PFSK-1 (cell line): Measurements from ENCODE around the gene SLC41A1.

Experiments used
- FOXP2 ChIP-seq: optimal IDR thresholded peaks from 2 replicates; pipeline ENCODE3; 2011; ENCODE audit warnings: borderline replicate concordance, control low read depth, inconsistent platforms; ENCODE audit not compliant: insufficient read depth; ENCODE audit errors: extremely low read length, extremely low read depth
- POLR2AphosphoS5 ChIP-seq: IDR thresholded peaks from 2 replicates; pipeline ENCODE4 v1.6.1; 2012; ENCODE audit warnings: low read depth, mild to moderate bottlenecking, control low read depth, low read length, moderate library complexity
- SIN3A ChIP-seq: IDR thresholded peaks from 2 replicates; pipeline ENCODE4 v1.6.1; 2012; ENCODE audit warnings: mild to moderate bottlenecking, low read length, moderate library complexity, borderline replicate concordance; ENCODE audit not compliant: insufficient read depth
- TAF1 ChIP-seq: IDR thresholded peaks from 2 replicates; pipeline ENCODE4 v1.6.1; 2012; ENCODE audit warnings: low read length, control low read depth, borderline replicate concordance; ENCODE audit not compliant: insufficient read depth
- TF ChIP-seq, protein P1 (sequence below), 2 experiments: IDR thresholded peaks; 2 replicates each; pipeline versions ENCODE4 v1.6.1 to v1.8.0; 2011 to 2012; ENCODE audit warnings: low read depth in 2 of 2, low read length in 2 of 2, control low read depth in 1 of 2, inconsistent platforms in 1 of 2, mild to moderate bottlenecking in 1 of 2, moderate library complexity in 1 of 2; ENCODE audit not compliant: insufficient read depth in 1 of 2

The SLC41A1 gene

DNA sequence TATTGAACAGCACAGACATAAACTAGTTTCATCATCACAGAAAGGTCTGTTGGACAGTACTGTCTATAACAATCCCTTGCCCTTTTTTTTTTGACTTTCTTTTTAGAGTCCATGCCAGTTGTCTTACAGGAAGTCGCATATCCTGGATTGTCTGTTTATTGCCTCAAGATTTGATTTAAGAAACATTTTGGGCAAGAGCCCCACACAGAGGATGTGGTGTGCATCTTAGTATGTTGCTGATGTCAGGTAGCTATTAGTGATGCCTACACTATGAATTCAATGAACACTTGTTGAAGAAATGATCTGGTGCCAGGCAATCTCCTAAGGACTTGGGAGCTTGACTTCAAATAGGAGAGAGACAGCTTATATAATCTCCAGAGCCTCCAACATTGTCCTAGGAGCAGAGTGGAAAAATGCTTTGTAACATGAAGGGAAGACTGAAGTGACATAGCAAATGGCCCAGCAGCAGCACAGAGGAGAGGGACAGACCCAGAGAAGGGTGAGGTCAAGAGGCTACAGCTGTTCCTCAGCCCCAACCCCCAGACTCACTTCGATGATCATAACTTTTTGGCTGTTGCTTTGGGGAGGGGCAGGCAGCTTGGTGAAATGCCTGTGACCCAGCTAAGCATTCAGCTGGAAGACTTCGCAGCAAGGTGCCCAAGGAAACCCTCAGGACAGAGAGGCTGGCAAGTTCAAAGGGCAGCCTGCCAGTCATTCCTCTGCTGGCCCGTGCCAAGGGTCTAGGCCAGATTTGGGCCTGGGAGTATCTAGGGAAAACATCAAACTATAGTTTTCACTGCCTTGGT is 30.2 kb downstream of the SLC41A1 start:
- TF ChIP-seq, protein P1, sequence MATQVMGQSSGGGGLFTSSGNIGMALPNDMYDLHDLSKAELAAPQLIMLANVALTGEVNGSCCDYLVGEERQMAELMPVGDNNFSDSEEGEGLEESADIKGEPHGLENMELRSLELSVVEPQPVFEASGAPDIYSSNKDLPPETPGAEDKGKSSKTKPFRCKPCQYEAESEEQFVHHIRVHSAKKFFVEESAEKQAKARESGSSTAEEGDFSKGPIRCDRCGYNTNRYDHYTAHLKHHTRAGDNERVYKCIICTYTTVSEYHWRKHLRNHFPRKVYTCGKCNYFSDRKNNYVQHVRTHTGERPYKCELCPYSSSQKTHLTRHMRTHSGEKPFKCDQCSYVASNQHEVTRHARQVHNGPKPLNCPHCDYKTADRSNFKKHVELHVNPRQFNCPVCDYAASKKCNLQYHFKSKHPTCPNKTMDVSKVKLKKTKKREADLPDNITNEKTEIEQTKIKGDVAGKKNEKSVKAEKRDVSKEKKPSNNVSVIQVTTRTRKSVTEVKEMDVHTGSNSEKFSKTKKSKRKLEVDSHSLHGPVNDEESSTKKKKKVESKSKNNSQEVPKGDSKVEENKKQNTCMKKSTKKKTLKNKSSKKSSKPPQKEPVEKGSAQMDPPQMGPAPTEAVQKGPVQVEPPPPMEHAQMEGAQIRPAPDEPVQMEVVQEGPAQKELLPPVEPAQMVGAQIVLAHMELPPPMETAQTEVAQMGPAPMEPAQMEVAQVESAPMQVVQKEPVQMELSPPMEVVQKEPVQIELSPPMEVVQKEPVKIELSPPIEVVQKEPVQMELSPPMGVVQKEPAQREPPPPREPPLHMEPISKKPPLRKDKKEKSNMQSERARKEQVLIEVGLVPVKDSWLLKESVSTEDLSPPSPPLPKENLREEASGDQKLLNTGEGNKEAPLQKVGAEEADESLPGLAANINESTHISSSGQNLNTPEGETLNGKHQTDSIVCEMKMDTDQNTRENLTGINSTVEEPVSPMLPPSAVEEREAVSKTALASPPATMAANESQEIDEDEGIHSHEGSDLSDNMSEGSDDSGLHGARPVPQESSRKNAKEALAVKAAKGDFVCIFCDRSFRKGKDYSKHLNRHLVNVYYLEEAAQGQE (IDR thresholded peaks at IDR 0.05; ENCODE audit: insufficient read depth in 1 of 2, low read depth in 2 of 2, low read length in 2 of 2): no peak
- no peak for TF ChIP-seq SIN3A
- TF ChIP-seq FOXP2: no peak
- TF ChIP-seq TAF1: no peak
- no peak for TF ChIP-seq POLR2AphosphoS5

DNA sequence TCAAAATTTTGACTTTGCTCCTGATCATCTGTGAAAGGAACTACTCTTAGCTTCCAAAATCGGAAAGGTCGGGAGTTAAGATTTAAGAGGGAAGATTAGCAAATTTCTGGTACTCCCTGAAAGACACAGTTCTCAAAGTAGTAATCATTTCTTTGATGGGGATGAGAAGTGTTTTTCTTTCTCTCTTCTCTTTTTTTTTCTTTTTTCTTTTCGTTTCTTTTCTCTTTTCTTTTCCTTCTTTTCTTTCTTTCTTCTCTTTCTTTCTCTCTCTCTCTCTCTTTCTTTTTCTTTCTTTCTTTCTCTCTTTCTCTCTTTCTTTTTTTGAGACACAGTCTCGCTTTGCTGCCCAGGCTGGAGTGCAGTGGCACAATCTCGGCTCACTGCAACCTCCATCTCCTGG is 32.7 kb downstream of the SLC41A1 start:
- TF ChIP-seq POLR2AphosphoS5: no peak
- TF ChIP-seq SIN3A: no peak
- TF ChIP-seq, protein P1 (IDR thresholded peaks at IDR 0.05; ENCODE audit: insufficient read depth in 1 of 2, low read depth in 2 of 2, low read length in 2 of 2): no peak
- TF ChIP-seq FOXP2: no peak
- no peak for TF ChIP-seq TAF1

DNA sequence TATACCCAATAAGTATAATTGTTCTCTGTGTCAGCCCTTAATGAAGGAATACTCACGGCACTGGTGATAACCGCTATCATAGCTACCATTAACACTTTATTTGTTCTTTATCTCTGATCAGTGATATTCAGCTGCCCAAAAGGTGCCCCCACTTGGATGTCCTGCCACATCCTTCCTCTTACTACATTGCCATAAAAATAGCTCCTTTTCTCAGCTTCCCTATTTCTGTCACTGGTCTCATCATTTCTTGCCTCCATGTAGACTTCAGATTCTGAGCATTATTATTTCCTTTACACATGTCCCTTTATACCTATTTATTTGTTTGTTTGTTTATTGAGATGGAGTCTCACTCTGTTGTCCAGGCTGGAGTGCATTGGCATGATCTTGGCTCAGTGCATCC is 35.0 kb downstream of the SLC41A1 start:
- TF ChIP-seq, protein P1 (IDR thresholded peaks at IDR 0.05; ENCODE audit: insufficient read depth in 1 of 2, low read depth in 2 of 2, low read length in 2 of 2): no peak
- TF ChIP-seq SIN3A: no peak
- TF ChIP-seq FOXP2: no peak
- TF ChIP-seq POLR2AphosphoS5: no peak
- no peak for TF ChIP-seq TAF1

DNA sequence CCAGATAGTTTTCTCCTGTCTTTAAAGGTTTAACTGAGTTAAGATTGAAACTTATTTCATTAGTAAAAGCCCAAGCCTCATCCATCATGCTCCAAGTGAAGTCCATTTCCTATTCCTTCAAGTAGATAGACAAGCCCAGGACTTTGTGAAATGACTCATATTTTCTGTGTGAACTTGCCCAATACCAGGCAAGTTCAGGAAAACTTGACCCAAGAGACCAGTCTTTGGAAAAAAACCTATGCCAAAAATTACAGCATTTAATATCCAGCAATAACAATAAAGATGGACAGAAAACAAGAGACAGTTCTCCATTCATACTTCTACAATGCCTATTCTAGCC is 37.3 kb downstream of the SLC41A1 start:
- TF ChIP-seq FOXP2 (no peak), POLR2AphosphoS5 (no peak), SIN3A (no peak), TAF1 (no peak)
- TF ChIP-seq, protein P1 (IDR thresholded peaks at IDR 0.05; ENCODE audit: insufficient read depth in 1 of 2, low read depth in 2 of 2, low read length in 2 of 2): no peak
